NCI-H226 (cell line): ENCODE measurements around the gene ERBB2.
"Not testable (repeated sequence)": the region's sequence is repeated elsewhere in the genome, so short reads cannot be mapped to it uniquely, and the experiment has no call there.

ENCODE experiments used
- DNase-seq: peaks from one replicate; pipeline ENCODE4 v3.0.0-alpha.2; 2015

Gene ERBB2

DNA sequence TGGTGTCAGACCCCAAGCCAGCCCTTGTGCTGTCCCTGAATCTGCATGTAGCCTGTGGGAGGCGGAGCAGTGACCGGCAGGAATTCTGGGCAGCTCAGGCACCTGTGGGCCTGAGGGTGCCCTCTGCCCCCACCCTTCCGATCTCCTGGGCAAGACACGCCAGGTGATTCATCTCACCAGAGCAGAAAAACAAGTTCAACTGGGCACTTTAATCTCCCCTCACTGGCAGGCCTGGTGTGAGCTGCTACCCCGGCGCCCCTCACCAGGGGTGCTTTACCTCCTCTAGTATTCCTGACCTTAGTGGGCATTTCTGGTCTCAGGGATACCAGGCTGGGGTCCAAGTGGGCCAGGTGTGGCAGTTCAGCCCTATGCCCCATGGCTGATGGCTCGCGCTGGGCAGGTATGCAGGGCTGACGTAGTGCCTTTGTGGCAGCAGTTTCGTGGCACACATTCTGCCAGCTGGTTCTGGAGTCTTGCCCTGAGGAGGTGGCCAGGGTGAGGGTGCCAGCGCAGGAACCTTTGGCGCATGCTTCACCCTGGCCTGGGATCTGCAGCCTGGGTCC, 6.0 kb downstream of the ERBB2 start:
- DNase-seq, result no peak

DNA sequence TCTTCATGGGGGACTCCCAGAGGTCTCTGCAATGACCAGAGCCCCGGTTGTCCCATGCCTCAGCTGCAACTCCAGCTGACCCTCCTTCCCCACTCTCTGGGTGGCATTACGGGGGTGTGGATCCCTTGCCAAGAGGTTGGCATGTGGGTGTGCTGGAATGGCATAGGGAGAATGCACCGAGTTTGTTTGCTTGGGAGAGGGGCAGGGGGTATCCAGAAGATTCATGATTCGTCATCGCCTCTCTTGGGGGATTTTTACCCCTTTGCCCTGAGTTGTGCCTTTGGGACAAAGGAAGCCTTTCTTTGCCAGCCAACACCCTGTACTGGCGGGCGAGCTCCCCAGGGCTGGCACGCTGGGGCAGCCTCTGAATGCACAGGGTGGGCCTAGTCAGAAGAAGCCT, 6.5 kb downstream of the ERBB2 start:
- DNase-seq, result no peak

DNA sequence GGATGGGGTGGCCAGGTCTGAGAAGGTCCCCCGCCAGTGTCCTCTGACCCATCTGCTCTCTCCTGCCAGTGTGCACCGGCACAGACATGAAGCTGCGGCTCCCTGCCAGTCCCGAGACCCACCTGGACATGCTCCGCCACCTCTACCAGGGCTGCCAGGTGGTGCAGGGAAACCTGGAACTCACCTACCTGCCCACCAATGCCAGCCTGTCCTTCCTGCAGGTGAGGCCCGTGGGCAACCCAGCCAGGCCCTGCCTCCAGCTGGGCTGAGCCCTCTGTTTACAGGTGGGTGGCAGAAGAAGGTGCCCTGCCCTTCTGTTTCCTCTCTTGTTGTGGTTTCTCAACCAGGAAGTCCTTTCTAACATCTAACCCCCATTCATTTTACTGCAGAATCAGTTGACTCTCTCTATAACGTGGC, 7.1 kb downstream of the ERBB2 start:
- DNase-seq, result no peak

DNA sequence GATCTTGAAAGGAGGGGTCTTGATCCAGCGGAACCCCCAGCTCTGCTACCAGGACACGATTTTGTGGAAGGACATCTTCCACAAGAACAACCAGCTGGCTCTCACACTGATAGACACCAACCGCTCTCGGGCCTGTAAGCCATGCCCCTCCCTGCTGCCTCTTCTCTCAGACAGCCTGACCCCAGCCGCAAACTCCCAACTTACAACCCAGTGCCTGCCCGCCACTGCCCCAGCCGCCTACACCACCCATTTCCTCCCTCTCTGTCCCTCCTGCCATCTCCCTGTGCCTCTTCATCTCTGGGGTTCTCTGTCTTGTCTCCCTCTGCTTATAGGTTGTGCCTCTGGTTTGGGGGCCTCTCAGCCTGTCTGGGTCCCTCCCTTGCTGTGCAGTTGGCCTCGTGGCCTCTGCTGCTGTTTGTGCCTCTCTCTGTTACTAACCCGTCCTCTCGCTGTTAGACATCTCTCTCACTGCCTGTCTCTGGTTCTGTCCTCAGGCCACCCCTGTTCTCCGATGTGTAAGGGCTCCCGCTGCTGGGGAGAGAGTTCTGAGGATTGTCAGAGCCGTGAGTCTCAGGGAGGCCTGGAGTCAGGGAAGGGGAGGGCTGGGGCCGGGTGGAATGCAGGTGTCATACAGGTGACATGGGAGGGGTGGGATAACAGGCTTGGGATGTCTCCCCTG, 9.6 kb downstream of the ERBB2 start:
- DNase-seq, result no peak

DNA sequence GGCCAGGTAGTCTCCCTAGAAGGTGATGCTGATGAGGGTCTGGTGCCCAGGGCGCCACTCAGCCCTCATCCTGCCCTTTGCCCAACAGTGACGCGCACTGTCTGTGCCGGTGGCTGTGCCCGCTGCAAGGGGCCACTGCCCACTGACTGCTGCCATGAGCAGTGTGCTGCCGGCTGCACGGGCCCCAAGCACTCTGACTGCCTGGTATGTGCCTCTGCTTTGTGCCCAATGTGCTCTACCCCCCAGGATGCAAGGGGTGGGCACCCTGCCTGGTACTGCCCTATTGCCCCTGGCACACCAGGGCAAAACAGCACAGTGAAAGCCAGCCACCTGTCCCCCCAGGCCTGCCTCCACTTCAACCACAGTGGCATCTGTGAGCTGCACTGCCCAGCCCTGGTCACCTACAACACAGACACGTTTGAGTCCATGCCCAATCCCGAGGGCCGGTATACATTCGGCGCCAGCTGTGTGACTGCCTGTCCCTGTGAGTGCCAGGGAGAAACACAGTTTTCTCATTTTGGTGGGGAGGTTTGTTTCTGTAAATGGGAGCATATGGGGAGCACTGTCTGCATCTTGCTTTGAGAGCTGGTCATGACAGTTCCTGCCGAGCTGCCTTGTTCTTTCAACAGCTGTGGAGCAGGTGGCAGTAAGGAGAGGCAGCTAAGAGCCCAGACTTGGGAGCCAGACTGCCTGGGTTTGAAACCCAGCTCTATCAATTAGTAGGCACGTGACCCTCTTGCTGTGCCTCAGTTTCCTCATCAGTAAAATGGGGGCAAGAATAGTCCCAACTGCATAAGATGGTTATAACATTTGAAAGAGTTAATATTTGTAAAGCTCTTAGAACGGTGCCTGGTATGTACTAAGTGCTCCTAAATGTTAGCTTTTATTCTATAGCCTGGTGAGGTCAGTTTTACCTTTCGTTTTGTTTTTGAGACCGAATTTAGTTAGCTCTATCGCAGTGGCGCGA, 10.4 kb downstream of the ERBB2 start:
- DNase-seq, result no peak

DNA sequence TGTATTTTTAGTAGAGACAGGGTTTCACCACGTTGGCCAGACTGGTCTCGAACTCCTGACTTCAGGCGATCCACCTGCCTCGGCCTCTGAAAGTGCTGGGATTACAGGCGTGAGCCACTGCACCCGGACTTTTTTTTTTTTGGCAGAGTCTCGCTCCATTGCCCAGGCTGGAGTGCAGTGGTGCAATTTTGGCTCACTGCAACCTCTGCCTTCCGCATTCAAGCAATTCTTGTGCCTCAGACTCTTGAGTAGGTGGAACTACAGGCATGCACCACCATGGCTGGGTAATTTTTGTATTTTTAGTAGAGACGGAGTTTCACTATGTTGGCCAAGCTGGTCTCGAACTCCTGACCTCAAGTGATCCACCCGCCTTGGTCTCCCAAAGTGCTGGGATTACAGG, 11.2 kb downstream of the ERBB2 start:
- not testable (repeated sequence) for DNase-seq

DNA sequence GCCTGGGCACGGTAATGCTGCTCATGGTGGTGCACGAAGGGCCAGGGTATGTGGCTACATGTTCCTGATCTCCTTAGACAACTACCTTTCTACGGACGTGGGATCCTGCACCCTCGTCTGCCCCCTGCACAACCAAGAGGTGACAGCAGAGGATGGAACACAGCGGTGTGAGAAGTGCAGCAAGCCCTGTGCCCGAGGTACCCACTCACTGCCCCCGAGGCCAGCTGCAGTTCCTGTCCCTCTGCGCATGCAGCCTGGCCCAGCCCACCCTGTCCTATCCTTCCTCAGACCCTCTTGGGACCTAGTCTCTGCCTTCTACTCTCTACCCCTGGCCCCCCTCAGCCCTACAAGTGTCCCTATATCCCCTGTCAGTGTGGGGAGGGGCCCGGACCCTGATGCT, 12.0 kb downstream of the ERBB2 start:
- DNase-seq, result no peak

DNA sequence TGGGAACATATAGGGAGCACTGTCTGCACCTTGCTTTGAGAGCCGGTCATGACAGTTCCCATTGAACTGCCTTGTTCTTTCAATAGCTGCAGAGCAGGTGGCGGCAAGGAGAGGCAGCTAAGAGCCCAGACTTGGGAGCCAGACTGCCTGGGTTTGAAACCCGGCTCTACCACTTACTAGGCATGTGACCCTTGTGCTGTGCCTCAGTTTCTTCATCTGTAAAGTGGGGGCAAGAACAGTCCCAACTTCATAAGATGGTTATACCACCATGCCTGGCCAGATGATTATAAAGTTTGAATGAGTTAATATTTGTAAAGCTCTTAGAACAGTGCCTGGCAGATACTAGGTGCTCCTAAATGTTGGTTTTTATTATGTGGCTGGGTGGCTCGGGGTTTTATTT, 14.4 kb downstream of the ERBB2 start:
- no peak for DNase-seq

DNA sequence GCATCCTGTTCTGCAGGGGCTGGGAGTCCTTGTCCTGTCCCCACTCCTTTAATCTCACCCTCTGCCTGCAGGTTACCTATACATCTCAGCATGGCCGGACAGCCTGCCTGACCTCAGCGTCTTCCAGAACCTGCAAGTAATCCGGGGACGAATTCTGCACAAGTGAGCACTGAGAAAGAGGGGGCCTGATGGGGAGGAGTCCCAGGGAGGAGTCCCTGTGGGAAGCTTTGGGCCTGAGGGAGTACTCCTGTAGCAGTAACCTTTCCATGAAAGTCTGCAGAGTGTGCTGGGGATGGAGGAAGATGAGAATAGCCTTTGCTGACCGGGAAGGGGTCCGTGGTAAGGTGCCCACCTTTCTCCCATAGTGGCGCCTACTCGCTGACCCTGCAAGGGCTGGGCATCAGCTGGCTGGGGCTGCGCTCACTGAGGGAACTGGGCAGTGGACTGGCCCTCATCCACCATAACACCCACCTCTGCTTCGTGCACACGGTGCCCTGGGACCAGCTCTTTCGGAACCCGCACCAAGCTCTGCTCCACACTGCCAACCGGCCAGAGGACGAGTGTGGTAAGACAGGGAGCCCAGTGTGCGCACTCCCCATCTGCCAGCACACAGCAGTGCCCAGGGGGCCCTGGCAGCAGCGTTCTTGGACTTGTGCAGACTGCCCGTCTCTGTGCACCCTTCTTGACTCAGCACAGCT, 15.7 kb downstream of the ERBB2 start:
- DNase-seq, result no peak

DNA sequence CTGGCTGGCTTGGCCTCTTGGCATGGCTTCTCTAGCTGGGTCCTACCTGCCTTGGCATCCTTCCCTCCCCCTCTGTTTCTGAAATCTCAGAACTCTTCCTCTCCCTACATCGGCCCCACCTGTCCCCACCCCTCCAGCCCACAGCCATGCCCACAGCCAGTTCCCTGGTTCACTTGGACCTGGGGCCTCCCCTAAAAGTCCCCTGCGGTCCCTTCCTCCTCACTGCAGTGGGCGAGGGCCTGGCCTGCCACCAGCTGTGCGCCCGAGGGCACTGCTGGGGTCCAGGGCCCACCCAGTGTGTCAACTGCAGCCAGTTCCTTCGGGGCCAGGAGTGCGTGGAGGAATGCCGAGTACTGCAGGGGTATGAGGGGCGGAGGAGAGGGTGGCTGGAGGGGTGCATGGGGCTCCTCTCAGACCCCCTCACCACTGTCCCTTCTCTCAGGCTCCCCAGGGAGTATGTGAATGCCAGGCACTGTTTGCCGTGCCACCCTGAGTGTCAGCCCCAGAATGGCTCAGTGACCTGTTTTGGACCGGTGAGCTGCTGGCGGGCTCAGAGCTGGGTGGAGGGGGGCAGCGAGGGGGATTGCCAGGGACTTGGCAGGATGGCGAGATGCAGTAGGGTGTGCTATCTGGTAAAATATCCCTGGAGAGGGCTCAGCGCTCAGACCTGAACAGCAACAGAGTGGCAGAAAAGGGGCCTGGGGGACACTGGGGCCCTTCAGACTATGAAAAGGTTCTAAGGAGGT, 16.4 kb downstream of the ERBB2 start:
- DNase-seq, result no peak

DNA sequence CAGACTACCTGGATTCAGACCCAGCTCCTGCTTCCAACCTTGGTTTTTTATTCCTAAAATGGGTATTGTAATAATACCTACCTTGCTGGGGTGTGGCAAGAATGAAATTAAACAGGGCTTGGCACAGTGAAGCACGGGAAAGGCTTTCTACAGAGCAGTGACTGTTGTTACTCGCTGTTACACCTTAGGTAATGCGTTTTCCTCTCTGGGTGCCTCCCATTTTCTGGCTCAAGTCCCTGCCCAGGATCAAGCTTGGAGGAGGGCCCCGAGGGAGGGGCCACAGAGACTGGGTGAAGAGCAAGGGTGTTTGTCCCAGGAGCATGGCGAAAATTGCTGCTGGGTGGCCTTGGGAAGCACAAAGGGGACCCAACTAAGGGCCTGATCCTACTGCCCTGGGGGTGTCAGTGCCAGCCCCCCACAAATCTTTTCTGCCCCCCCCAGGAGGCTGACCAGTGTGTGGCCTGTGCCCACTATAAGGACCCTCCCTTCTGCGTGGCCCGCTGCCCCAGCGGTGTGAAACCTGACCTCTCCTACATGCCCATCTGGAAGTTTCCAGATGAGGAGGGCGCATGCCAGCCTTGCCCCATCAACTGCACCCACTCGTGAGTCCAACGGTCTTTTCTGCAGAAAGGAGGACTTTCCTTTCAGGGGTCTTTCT, 17.1 kb downstream of the ERBB2 start:
- DNase-seq, result peak; percentile 42

DNA sequence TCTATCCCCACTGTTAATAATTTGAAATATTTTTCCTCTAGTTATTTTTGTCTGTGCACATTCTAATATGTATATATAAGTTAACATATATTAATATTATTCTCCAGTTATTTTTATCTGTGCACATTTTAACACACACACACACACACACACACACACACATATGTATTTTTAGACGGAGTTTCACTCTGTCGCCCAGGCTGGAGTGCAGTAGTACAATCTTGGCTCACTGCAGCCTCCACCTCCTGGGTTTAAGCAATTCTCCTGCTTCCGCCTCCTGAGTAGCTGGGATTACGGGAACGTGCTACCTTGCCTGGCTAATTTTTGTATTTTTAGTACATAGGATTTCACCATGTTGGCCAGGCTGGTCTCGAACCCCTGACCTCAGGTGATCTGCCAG, 17.8 kb downstream of the ERBB2 start:
- no peak for DNase-seq

DNA sequence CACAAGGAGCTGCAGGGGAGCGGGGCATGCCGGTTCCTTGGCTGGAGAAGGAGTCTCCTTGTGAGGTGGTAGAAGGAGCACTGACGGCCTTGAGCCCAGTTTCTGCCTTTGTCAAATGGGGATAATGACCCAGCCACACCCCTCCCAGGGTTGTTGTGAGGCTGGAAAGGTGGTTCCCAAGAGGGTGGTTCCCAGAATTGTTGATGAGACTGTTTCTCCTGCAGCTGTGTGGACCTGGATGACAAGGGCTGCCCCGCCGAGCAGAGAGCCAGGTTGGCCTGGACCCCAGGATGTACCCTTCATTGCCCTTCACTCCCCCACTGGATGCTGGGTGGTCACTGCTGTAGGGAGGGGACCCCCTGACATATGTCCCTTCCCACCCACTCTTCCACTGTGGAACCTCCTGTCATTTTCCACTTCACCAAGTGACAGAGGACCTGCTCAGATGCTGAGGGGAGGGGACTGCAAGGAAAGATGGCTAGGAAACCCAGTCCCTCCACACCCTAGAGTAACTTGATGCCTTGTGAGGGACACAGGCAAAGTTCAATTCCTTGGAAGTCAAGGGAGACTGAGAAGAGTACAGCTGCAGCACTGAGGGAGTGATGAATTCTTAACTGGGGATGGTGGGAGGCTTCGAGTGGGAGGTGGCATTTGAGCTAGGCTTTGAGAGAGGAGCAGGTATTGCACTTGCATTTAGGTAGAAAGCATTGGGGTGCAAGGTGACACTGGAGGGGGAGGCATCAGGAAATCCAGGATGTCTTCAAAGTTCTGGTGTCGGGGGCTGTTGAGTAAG, 19.9 kb downstream of the ERBB2 start:
- no peak for DNase-seq

DNA sequence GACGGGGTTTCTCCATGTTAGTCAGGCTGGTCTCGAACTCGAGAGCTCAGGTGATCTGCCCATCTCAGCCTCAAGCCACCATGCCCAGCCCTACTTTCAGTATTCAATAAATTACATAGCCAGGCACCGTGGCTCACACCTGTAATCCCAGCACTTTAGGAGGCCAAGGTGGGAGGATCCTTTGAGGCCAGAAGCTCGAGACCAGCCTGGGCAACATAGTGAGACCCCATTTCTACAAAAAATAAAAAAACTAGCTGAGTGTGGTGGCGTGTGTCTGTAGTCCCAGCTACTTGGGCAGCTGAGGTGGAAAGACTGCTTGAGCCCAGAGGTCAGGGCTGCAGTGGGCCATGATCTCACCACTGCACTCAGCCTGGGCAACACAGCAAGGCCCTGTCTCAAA, 22.2 kb downstream of the ERBB2 start:
- no peak for DNase-seq

DNA sequence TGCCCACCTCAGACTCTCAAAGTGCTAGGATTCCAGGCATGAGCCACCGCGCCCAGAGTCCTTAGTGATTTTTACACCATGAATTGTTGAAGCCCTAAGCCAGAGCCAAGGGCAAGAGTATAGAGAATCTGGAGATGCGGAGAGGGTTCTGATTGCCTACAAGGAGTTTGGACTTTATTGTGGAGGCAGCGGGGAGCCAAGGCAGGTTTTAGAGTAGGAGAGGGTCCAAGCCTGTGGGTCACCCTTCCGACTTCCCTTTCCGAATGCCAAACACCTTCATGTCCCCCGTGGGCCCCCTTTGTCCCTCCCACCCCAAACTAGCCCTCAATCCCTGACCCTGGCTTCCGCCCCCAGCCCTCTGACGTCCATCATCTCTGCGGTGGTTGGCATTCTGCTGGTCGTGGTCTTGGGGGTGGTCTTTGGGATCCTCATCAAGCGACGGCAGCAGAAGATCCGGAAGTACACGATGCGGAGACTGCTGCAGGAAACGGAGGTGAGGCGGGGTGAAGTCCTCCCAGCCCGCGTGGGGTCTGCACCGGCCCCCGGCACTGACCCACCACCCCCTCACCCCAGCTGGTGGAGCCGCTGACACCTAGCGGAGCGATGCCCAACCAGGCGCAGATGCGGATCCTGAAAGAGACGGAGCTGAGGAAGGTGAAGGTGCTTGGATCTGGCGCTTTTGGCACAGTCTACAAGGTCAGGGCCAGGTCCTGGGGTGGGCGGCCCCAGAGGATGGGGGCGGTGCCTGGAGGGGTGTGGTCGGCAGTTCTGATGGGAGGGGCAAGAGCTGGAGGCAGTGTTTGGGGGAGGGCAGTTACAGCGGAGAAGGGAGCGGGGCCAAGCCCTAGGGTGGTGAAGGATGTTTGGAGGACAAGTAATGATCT, 23.3 kb downstream of the ERBB2 start:
- no peak for DNase-seq

DNA sequence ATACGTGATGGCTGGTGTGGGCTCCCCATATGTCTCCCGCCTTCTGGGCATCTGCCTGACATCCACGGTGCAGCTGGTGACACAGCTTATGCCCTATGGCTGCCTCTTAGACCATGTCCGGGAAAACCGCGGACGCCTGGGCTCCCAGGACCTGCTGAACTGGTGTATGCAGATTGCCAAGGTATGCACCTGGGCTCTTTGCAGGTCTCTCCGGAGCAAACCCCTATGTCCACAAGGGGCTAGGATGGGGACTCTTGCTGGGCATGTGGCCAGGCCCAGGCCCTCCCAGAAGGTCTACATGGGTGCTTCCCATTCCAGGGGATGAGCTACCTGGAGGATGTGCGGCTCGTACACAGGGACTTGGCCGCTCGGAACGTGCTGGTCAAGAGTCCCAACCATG, 24.9 kb downstream of the ERBB2 start:
- DNase-seq, result no peak

DNA sequence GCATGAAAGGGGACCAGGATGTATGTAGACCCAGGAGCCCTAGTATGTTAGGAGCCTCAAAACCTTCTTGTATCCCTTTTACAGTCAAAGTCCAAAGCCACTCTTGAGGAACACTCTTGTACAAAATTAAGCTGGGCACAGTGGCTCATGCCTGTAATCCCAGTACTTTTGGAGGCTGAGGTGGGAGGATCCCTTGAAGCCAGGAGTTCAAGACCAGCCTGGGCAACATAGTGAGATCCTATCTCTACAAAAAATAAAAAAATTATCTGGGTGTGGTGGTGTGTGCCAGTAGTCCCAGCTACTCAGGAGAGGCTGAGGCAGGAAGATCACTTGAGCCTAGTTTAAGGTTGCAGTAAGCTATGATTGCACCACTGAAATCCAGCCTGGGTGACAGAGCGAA, 26.1 kb downstream of the ERBB2 start:
- not testable (repeated sequence) for DNase-seq

DNA sequence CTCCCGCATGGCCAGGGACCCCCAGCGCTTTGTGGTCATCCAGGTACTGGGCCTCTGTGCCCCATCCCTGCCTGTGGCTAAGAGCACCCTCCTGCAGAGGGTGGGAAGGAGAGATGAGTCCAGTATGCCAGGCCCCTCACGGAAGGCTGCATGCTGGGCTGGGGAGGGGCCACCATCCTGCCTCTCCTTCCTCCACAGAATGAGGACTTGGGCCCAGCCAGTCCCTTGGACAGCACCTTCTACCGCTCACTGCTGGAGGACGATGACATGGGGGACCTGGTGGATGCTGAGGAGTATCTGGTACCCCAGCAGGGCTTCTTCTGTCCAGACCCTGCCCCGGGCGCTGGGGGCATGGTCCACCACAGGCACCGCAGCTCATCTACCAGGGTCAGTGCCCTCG, 26.8 kb downstream of the ERBB2 start:
- no peak for DNase-seq

DNA sequence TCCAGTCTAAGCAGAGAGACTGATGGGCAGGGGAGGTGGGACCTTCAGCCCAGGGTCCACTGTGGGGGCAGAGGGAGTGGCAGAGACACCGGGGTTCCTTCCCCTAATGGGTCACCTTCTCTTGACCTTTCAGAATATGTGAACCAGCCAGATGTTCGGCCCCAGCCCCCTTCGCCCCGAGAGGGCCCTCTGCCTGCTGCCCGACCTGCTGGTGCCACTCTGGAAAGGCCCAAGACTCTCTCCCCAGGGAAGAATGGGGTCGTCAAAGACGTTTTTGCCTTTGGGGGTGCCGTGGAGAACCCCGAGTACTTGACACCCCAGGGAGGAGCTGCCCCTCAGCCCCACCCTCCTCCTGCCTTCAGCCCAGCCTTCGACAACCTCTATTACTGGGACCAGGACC, 27.7 kb downstream of the ERBB2 start:
- no peak for DNase-seq

DNA sequence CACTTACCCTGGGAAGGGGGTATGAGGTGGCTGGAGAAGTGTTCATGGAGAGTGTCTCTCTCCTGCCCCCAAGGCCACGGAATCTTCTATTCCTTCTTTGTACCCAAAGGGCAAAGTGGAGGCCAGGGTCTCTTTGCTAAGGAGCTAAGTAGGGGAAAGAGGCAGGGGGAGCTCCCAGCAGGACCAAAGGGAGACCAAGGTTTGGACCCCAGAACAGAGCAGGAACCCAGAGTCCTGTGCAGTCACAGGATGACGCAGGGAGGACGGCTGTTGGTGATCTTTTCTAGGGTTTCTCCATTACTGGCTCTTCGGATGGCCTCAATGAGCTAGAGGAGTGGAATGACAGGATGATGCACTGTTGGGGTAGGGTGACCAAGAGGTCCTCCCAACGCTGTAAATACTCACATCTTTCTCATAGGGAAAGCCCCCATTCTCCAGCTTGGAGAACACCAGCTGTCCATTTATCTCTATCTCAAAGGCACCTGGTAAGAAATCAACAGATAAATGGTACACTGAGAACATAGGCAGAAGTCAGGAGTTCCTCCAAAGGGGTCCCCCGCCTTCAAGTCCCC, 29.5 kb downstream of the ERBB2 start:
- no peak for DNase-seq
